ENCODE results near the gene CHI3L2.

Gene CHI3L2

DNA sequence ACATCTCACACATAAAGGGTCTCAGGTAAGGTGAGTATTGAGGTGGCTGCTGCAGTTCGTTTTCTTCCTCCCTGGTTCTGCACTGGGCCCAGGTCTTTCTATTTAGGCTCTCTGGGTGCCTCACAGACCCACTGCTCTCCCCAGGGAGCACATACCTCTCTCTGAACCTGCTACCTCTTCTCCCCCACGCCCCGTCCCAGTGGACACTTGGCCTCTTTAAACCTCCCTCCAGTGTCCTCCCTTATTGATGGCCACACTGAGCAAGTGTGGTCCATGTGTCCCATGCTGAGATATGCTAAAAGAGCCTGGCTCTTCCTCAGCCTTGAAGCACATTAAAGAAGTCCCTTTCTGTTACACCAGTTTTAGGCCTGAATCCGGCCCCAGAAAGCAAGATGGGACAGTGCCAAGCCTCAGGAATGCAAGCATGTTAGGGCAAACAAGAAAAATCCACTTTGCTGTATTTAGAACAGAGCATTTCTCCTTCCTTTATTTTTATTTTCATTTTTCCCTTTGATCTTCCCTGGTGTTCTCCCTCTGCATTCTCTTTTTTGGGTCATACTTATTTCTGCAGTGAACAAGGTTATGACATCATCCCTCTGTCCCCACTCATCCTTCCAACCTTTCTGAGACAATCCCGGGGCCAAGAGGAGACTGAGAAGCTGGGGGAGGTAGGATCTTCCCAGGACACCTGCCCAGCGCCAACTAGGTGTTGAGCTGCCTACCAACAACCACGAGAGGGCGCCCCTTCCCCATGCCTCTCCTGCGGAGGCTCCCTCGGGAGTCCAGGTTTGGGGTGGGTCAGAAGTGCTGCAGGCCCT is 5.0 kb upstream of the CHI3L2 start:
- H3K4me3 Mint-ChIP-seq: peak overlapping the region; percentile 69
- H3K4me1 Mint-ChIP-seq: peaks cover 94% of the 10 kb centered on the region
- peak overlapping the region; percentile 95 for H3K27ac Mint-ChIP-seq
- H3K9me3 Mint-ChIP-seq: no peaks in the 10 kb centered on the region
- ATAC-seq (peak; percentile 25), DNase-seq (peak; percentile 88)
- no peaks in the 10 kb centered on the region for H3K27me3 Mint-ChIP-seq
- H3K36me3 Mint-ChIP-seq (ENCODE audit: low read depth): peaks cover 2% of the 10 kb centered on the region

GRCh38 chr1:111223126-111223685 is 4.3 kb upstream of the CHI3L2 start:
- no peaks in the 10 kb centered on the region for H3K27me3 Mint-ChIP-seq
- peak overlapping the region; percentile 95 for H3K27ac Mint-ChIP-seq
- peak overlapping the region; percentile 69 for H3K4me3 Mint-ChIP-seq
- H3K4me1 Mint-ChIP-seq: peaks cover 94% of the 10 kb centered on the region
- H3K9me3 Mint-ChIP-seq: no peaks in the 10 kb centered on the region
- peaks cover 2% of the 10 kb centered on the region for H3K36me3 Mint-ChIP-seq (ENCODE audit: low read depth)
- DNase-seq (no peak), ATAC-seq (no peak)

DNA sequence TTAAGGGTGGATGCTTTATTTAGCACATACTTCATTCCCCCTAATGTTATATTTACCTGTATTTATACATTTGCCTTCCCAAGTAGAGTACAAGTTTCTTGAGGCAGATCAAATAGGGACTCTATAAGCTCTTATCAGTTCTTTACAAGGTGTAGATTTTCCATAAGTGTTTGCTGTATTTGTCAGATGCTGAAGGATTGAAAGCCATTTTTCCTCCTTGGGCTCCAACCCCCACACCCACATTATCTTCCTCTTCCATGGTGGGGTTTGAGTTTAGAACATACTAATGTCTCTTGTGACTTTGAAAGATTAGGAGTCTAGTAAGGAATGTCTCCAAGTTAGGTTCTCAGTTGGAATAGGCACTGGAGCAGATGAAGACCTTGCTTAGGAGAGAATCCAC is 2.4 kb upstream of the CHI3L2 start:
- ATAC-seq: no peak
- H3K4me3 Mint-ChIP-seq: peak overlapping the region; percentile 40
- no peak for DNase-seq
- H3K36me3 Mint-ChIP-seq (ENCODE audit: low read depth): peaks cover 2% of the 10 kb centered on the region
- H3K4me1 Mint-ChIP-seq: peaks cover 90% of the 10 kb centered on the region
- no peaks in the 10 kb centered on the region for H3K27me3 Mint-ChIP-seq
- no peaks in the 10 kb centered on the region for H3K9me3 Mint-ChIP-seq
- peak overlapping the region; percentile 16 for H3K27ac Mint-ChIP-seq

- Mint-ChIP-seq H3K36me3 (ENCODE audit: low read depth) (peaks cover 2% of the 10 kb centered on the region), H3K27ac (peak overlapping the region; percentile 68), H3K27me3 (no peaks in the 10 kb centered on the region), H3K9me3 (no peaks in the 10 kb centered on the region), H3K4me1 (peaks cover 88% of the 10 kb centered on the region), H3K4me3 (peak overlapping the region; percentile 40)
- ATAC-seq: no peak
- no peak for DNase-seq
Observed at GRCh38 chr1:111225717-111226400, 1.7 kb upstream of the CHI3L2 start.

GRCh38 chr1:111227851-111228747 is 586 bp downstream of the CHI3L2 start:
- Mint-ChIP-seq H3K9me3 (no peaks in the 10 kb centered on the region), H3K36me3 (ENCODE audit: low read depth) (no peaks in the 10 kb centered on the region), H3K4me3 (no peak overlapping the region), H3K27ac (no peak overlapping the region), H3K4me1 (peaks cover 85% of the 10 kb centered on the region), H3K27me3 (no peaks in the 10 kb centered on the region)
- ATAC-seq: peak; percentile 56
- no peak for DNase-seq

- peak overlapping the region; percentile 16 for H3K4me3 Mint-ChIP-seq
- H3K9me3 Mint-ChIP-seq: no peaks in the 10 kb centered on the region
- DNase-seq (no peak), ATAC-seq (no peak)
- H3K4me1 Mint-ChIP-seq: peaks cover 80% of the 10 kb centered on the region
- H3K27ac Mint-ChIP-seq: no peak overlapping the region
- no peaks in the 10 kb centered on the region for H3K36me3 Mint-ChIP-seq (ENCODE audit: low read depth)
- H3K27me3 Mint-ChIP-seq: no peaks in the 10 kb centered on the region
Observed at GRCh38 chr1:111228748-111229126, 1.2 kb downstream of the CHI3L2 start.

DNA sequence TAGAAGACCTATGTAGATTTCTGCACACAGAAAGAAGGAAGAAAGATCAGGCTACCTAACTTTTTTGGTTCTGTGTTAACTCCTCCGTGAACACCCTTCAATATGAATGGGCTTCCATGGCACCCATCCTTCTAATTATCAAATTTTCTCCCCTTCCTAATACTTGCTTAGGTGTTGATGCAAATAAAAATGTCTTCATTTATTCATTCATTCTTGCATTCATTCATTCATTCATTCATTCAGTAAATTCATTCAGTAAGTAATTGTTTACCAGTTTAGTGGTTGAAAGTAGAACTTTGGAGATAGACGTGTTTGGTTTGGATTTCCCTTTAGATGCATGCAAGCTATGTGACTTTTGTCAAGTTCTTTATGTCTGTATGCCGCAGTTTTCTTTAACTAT is 4.6 kb downstream of the CHI3L2 start:
- H3K4me1 Mint-ChIP-seq: peaks cover 56% of the 10 kb centered on the region
- no peak for ATAC-seq
- H3K4me3 Mint-ChIP-seq: no peak overlapping the region
- H3K27ac Mint-ChIP-seq: no peak overlapping the region
- H3K36me3 Mint-ChIP-seq (ENCODE audit: low read depth): peaks cover 2% of the 10 kb centered on the region
- no peaks in the 10 kb centered on the region for H3K27me3 Mint-ChIP-seq
- H3K9me3 Mint-ChIP-seq: no peaks in the 10 kb centered on the region
- DNase-seq: no peak

- H3K27me3 Mint-ChIP-seq: no peaks in the 10 kb centered on the region
- DNase-seq: no peak
Observed at GRCh38 chr1:111234258-111234657, 6.7 kb downstream of the CHI3L2 start.

GRCh38 chr1:111234866-111235265 is 7.4 kb downstream of the CHI3L2 start:
- no peak for ATAC-seq
- DNase-seq: no peak
- Mint-ChIP-seq H3K9me3 (no peaks in the 10 kb centered on the region), H3K4me1 (peaks cover 33% of the 10 kb centered on the region), H3K27ac (no peak overlapping the region), H3K4me3 (no peak overlapping the region), H3K36me3 (ENCODE audit: low read depth) (peaks cover 6% of the 10 kb centered on the region), H3K27me3 (no peaks in the 10 kb centered on the region)

More at GRCh38 chr1:111234258-111234657, 6.7 kb downstream of the CHI3L2 start:
- no peak for ATAC-seq
- H3K27ac Mint-ChIP-seq: no peak overlapping the region
- H3K4me3 Mint-ChIP-seq: no peak overlapping the region
- peaks cover 35% of the 10 kb centered on the region for H3K4me1 Mint-ChIP-seq
- H3K9me3 Mint-ChIP-seq: no peaks in the 10 kb centered on the region
- H3K36me3 Mint-ChIP-seq (ENCODE audit: low read depth): peaks cover 6% of the 10 kb centered on the region

- no peak for DNase-seq
- H3K9me3 Mint-ChIP-seq: no peaks in the 10 kb centered on the region
- no peak for ATAC-seq
- H3K4me3 Mint-ChIP-seq: no peak overlapping the region
- H3K27me3 Mint-ChIP-seq: no peaks in the 10 kb centered on the region
- peaks cover 6% of the 10 kb centered on the region for H3K36me3 Mint-ChIP-seq (ENCODE audit: low read depth)
- H3K4me1 Mint-ChIP-seq: peaks cover 23% of the 10 kb centered on the region
- H3K27ac Mint-ChIP-seq: no peak overlapping the region
Observed at GRCh38 chr1:111236379-111236778, 8.9 kb downstream of the CHI3L2 start.

GRCh38 chr1:111236806-111237205 is 9.3 kb downstream of the CHI3L2 start:
- no peaks in the 10 kb centered on the region for H3K27me3 Mint-ChIP-seq
- H3K4me3 Mint-ChIP-seq: no peak overlapping the region
- H3K36me3 Mint-ChIP-seq (ENCODE audit: low read depth): peaks cover 7% of the 10 kb centered on the region
- no peak overlapping the region for H3K27ac Mint-ChIP-seq
- H3K9me3 Mint-ChIP-seq: no peaks in the 10 kb centered on the region
- ATAC-seq: no peak
- H3K4me1 Mint-ChIP-seq: peaks cover 19% of the 10 kb centered on the region
- DNase-seq: no peak

DNA sequence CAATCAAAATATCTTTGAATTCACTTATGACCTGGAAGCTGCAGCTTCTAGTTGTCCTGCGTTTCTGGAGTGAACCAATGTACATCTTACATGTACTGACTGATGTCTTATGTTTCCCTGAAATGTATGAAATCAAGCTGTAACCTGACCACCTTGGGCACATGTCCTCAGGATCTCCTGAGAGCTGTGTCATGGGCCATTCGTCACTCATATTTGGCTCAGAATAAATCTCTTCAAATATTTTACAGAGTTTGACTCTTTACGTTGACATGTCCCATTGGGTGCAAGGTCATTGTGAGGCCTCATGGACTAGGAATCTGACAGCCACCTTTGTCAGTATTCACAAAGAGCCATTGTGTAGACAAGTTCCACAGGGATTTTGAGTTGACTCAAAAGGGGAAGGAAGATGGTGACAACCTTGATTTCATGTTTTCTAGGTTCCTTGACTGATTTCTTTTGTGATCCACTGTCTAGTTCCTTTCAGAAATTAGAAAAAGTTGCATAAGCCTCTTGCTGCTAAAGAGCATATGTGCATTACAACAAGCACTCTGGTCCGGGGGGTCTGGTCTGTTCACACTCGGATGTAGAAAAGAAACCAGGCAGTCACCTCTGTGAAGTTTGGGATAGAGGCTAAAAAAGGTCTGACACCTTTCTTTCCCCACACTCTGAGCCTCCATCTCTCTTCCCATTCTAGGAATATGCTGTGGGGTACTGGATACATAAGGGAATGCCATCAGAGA is 10.7 kb downstream of the CHI3L2 start:
- peaks cover 8% of the 10 kb centered on the region for H3K4me1 Mint-ChIP-seq
- ATAC-seq (no peak), DNase-seq (no peak)
- H3K36me3 Mint-ChIP-seq (ENCODE audit: low read depth): peaks cover 7% of the 10 kb centered on the region
- no peaks in the 10 kb centered on the region for H3K27me3 Mint-ChIP-seq
- H3K9me3 Mint-ChIP-seq: no peaks in the 10 kb centered on the region
- H3K27ac Mint-ChIP-seq: no peak overlapping the region
- H3K4me3 Mint-ChIP-seq: no peak overlapping the region

DNA sequence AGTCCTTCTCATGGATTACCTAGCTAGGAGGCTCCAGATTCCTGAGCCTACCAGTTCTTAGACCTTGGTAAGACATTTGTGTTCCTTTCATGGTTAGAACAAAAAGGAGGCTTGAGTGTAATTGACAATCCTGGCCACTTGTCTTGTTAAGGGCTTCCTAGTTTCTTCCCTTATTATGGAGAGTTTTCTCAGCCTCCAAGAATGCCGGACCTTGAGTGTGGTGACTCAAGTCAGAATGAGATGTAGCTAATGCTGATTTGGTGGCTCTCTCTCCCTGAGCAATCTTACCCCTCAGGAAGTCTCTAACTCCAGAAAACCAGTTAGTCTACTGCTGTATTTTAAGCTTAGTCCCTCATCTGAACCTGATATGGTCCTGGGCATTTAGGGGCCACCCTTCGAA is 14.3 kb downstream of the CHI3L2 start:
- Mint-ChIP-seq H3K4me1 (peaks cover 2% of the 10 kb centered on the region), H3K4me3 (no peak overlapping the region), H3K27me3 (no peaks in the 10 kb centered on the region), H3K9me3 (no peaks in the 10 kb centered on the region), H3K36me3 (ENCODE audit: low read depth) (peaks cover 7% of the 10 kb centered on the region), H3K27ac (no peak overlapping the region)
- ATAC-seq: no peak
- no peak for DNase-seq

Measured in activated naive CD8-positive, alpha-beta T cell treated with anti-CD3 and anti-CD28 coated beads, Interleukin-2, amount 50 U/mL, for 24 hours (primary cell).